Tibial artery (tissue), 4 donors: ENCODE data around the gene ELOB.
A peak's percentile ranks its signal among the peaks of the same experiment; 100 is the strongest.

Source experiments
- DNase-seq, 2 donors: peaks; one replicate each; pipeline ENCODE4 v3.0.0-alpha.2; 2019
- H3K27ac ChIP-seq, 2 donors: fragments of 200-600 bp; sonication (generic) in 1 of 2; 1 replicate in 1 of 2; 2 replicates in 1 of 2; pipeline ENCODE4 v1.5.1; 2018 to 2019; ENCODE audit warnings: mild to moderate bottlenecking in 1 of 2
- H3K27me3 ChIP-seq, 2 donors: fragments of 200-600 bp; sonication (generic) in 1 of 2; one replicate each; pipeline versions ENCODE4 v1.5.1 to v1.6.0; 2016 to 2019
- H3K36me3 ChIP-seq, 3 donors: fragments of 200-600 bp; sonication (generic) in 2 of 3; one replicate each; pipeline ENCODE4 v1.5.1; 2016 to 2019; ENCODE audit warnings: mild to moderate bottlenecking in 2 of 3
- H3K4me1 ChIP-seq, 4 donors: fragments of 200-600 bp; sonication (generic) in 2 of 4; 1 replicate in 3 of 4; 2 replicates in 1 of 4; pipeline ENCODE4 v1.5.1; 2016 to 2019
- H3K4me3 ChIP-seq, 2 donors: fragments of 200-600 bp; sonication (generic) in 1 of 2; 1 replicate in 1 of 2; 2 replicates in 1 of 2; pipeline ENCODE4 v1.5.1; 2018 to 2019; ENCODE audit warnings: mild to moderate bottlenecking in 2 of 2
- H3K9me3 ChIP-seq, 3 donors: fragments of 200-600 bp; sonication (generic) in 1 of 3; one replicate each; pipeline ENCODE4 v1.5.1; 2016 to 2019
- CTCF ChIP-seq, 2 experiments: fragments of 200-600 bp in 1 of 2; fragments of 450-650 bp in 1 of 2; IDR thresholded peaks; one replicate each; pipeline ENCODE4 v1.5.1; 2017 to 2019; ENCODE audit warnings: antibody characterized with exemption in 2 of 2, mild to moderate bottlenecking in 1 of 2, moderate library complexity in 1 of 2
- intact Hi-C: fragments of 100-400 bp; cut with DNase I; formaldehyde crosslinking; loops from one replicate; pipeline ENCODE4 v1.15.0; 2023; ENCODE audit warnings: low total_unique reads

The ELOB gene

GRCh38 chr16:2779151-2779920, 2.3 kb upstream of the ELOB start:
- Histone ChIP-seq H3K4me1 (peaks cover 0 to 32% (median 27%) of the 10 kb centered on the region in 4 donors), H3K27ac (no peak overlapping the region), H3K9me3 (no peaks in the 10 kb centered on the region), H3K27me3 (peaks cover 0 to 13% of the 10 kb centered on the region in 2 donors), H3K36me3 (peaks cover 0 to 11% (median 6%) of the 10 kb centered on the region in 3 donors), H3K4me3 (no peak overlapping the region)
- peak; percentile 18 to 62 for DNase-seq
- intact Hi-C loops = no loop called here
- TF ChIP-seq CTCF (IDR thresholded peaks at IDR 0.05) = no peak

- Histone ChIP-seq H3K4me1 (peaks cover 0 to 35% (median 27%) of the 10 kb centered on the region in 4 donors), H3K9me3 (no peaks in the 10 kb centered on the region), H3K27me3 (peaks cover 0 to 8% of the 10 kb centered on the region in 2 donors), H3K4me3 (peak overlapping the region; percentile 77 to 83), H3K27ac (peak overlapping the region; percentile 98 to 99), H3K36me3 (peaks cover 6 to 19% (median 7%) of the 10 kb centered on the region in 3 donors)
- intact Hi-C loops = no loop called here
- TF ChIP-seq CTCF (IDR thresholded peaks at IDR 0.05) = no peak
- DNase-seq = no peak
Measured at GRCh38 chr16:2778630-2778958, 1.5 kb upstream of the ELOB start.

GRCh38 chr16:2777903-2778629, 986 bp upstream of the ELOB start:
- intact Hi-C loops = loop anchor here (2.0 kb wide), 1 partner anchor 25 kb away; the partner anchor contains the start of gene SRRM2
- DNase-seq = peak; percentile 15 to 60
- peaks cover 0 to 7% of the 10 kb centered on the region in 2 donors for H3K27me3 ChIP-seq
- H3K4me3 ChIP-seq = peak overlapping the region; percentile 77 to 83
- TF ChIP-seq CTCF (IDR thresholded peaks at IDR 0.05) = no peak
- H3K9me3 ChIP-seq = no peaks in the 10 kb centered on the region
- peaks cover 0 to 35% (median 27%) of the 10 kb centered on the region in 4 donors for H3K4me1 ChIP-seq
- H3K36me3 ChIP-seq = peaks cover 6 to 24% (median 12%) of the 10 kb centered on the region in 3 donors
- peak overlapping the region; percentile 98 to 99 for H3K27ac ChIP-seq

- peak overlapping the region; percentile 77 to 83 for H3K4me3 ChIP-seq
- DNase-seq = no peak
- intact Hi-C loops = loop anchor here (2.0 kb wide), 1 partner anchor 24 kb away; the partner anchor contains the start of gene SRRM2
- H3K9me3 ChIP-seq = no peaks in the 10 kb centered on the region
- no peaks in the 10 kb centered on the region for H3K27me3 ChIP-seq
- peaks cover 6 to 38% (median 25%) of the 10 kb centered on the region in 3 donors for H3K36me3 ChIP-seq
- no peak for TF ChIP-seq CTCF (IDR thresholded peaks at IDR 0.05)
- peak overlapping the region; percentile 98 to 99 for H3K27ac ChIP-seq
- peaks cover 0 to 35% (median 27%) of the 10 kb centered on the region in 4 donors for H3K4me1 ChIP-seq
Measured at GRCh38 chr16:2776500-2777139, 460 bp downstream of the ELOB start.

- no peak for DNase-seq
- peak overlapping the region; percentile 77 to 83 for H3K4me3 ChIP-seq
Measured at GRCh38 chr16:2775765-2776499, 1.1 kb downstream of the ELOB start.

More at GRCh38 chr16:2775765-2776499, 1.1 kb downstream of the ELOB start:
- H3K4me1 ChIP-seq = peaks cover 0 to 35% (median 27%) of the 10 kb centered on the region in 4 donors
- no peaks in the 10 kb centered on the region for H3K9me3 ChIP-seq
- intact Hi-C loops = loop anchor here (2.0 kb wide), 1 partner anchor 23 kb away; the partner anchor contains the start of gene SRRM2
- peaks cover 13 to 45% (median 31%) of the 10 kb centered on the region in 3 donors for H3K36me3 ChIP-seq
- peak overlapping the region; percentile 98 to 99 for H3K27ac ChIP-seq
- no peaks in the 10 kb centered on the region for H3K27me3 ChIP-seq
- no peak for TF ChIP-seq CTCF (IDR thresholded peaks at IDR 0.05)
